ENCODE data around the gene LMAN2L.

- no peak for TF ChIP-seq ZNF274 (IDR thresholded peaks at IDR 0.05; ENCODE audit: low read depth, low read length)
- TF ChIP-seq YY1 (IDR thresholded peaks at IDR 0.05; ENCODE audit: insufficient read depth, insufficient read length) = no peak
- TF ChIP-seq SUZ12 (IDR thresholded peaks at IDR 0.05; ENCODE audit: extremely low read depth, insufficient read depth, insufficient read length) = no peak
These were observed 21.3 kb upstream of the LMAN2L start for GRCh38 chr2:96760986-96761832.
